ENCODE measurements around the gene RAI1. TPM values are rescaled to one million over a fixed set of nuclear protein-coding genes. Genes with fewer than 3 reads are reported as not detected.

The RAI1 gene
- total RNA-seq, 1 donor from 2014 or later: 31.2 TPM

- no peaks in the 10 kb centered on the region for H3K36me3 Mint-ChIP-seq (ENCODE audit: low read depth)
- H3K27ac Mint-ChIP-seq: peak overlapping the region; percentile 46
- DNase-seq: no peak
- no peak overlapping the region for H3K4me3 Mint-ChIP-seq
- intact Hi-C loops (cut with micrococcal nuclease): no loop called here
- peaks cover 38% of the 10 kb centered on the region for H3K4me1 Mint-ChIP-seq
- ATAC-seq (ENCODE audit: low read depth): no peak
- POLR2A ChIA-PET: no interaction called here
- H3K9me3 Mint-ChIP-seq: no peaks in the 10 kb centered on the region
- TF ChIP-seq CTCF (IDR thresholded peaks at IDR 0.05): no peak
- CTCF ChIA-PET: interaction anchor here (1.2 kb wide), 1 partner anchor 44 kb away, joined by 3 read pairs; no protein-coding TSS in a partner anchor
- no peaks in the 10 kb centered on the region for H3K27me3 Mint-ChIP-seq
Observed at GRCh38 chr17:17740615-17741348, 59.5 kb downstream of the RAI1 start.

GRCh38 chr17:17741349-17742023, 60.2 kb downstream of the RAI1 start:
- Mint-ChIP-seq H3K27ac (no peak overlapping the region), H3K36me3 (ENCODE audit: low read depth) (no peaks in the 10 kb centered on the region), H3K27me3 (no peaks in the 10 kb centered on the region), H3K9me3 (no peaks in the 10 kb centered on the region), H3K4me1 (peaks cover 31% of the 10 kb centered on the region), H3K4me3 (no peak overlapping the region)
- intact Hi-C loops (cut with micrococcal nuclease): no loop called here
- DNase-seq: no peak
- CTCF ChIA-PET: no interaction called here
- TF ChIP-seq CTCF (IDR thresholded peaks at IDR 0.05): no peak
- POLR2A ChIA-PET: no interaction called here
- no peak for ATAC-seq (ENCODE audit: low read depth)

DNA sequence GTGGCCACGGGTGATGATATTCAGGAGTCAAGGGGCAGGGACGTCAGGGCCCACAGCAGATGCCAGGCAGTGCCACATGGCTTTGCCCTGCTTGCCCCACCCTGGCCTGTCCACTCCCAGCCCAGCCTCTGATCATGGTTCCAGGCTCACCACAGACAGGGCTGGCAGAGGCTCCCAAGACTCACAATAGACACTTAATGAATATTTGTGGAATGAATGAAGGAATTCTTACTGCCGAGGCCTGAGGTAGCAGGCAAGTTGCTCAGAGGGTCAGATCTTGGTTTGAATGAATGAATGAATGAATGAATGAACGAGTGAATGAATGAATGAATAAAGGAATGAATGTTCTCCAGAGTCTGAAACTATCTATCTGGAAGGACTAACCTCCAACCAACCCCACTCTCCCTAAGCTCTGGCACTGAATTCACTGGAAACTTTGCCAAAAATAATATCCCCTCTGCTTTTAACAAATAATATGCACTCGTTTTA, 60.9 kb downstream of the RAI1 start:
- no peak for ATAC-seq (ENCODE audit: low read depth)
- intact Hi-C loops (cut with micrococcal nuclease): no loop called here
- H3K27me3 Mint-ChIP-seq: no peaks in the 10 kb centered on the region
- ChIA-PET CTCF (no interaction called here), POLR2A (no interaction called here)
- no peak for DNase-seq
- H3K4me3 Mint-ChIP-seq: no peak overlapping the region
- no peaks in the 10 kb centered on the region for H3K36me3 Mint-ChIP-seq (ENCODE audit: low read depth)
- TF ChIP-seq CTCF (IDR thresholded peaks at IDR 0.05): no peak
- peaks cover 24% of the 10 kb centered on the region for H3K4me1 Mint-ChIP-seq
- no peaks in the 10 kb centered on the region for H3K9me3 Mint-ChIP-seq
- no peak overlapping the region for H3K27ac Mint-ChIP-seq

- ATAC-seq (ENCODE audit: low read depth): no peak
- CTCF ChIA-PET: no interaction called here
- no peak overlapping the region for H3K4me3 Mint-ChIP-seq
Observed at GRCh38 chr17:17742688-17743390, 61.6 kb downstream of the RAI1 start.

More at GRCh38 chr17:17742688-17743390, 61.6 kb downstream of the RAI1 start:
- intact Hi-C loops (cut with micrococcal nuclease): no loop called here
- DNase-seq: no peak
- POLR2A ChIA-PET: no interaction called here
- H3K9me3 Mint-ChIP-seq: no peaks in the 10 kb centered on the region
- H3K27ac Mint-ChIP-seq: no peak overlapping the region
- H3K4me1 Mint-ChIP-seq: peaks cover 22% of the 10 kb centered on the region
- no peaks in the 10 kb centered on the region for H3K27me3 Mint-ChIP-seq
- H3K36me3 Mint-ChIP-seq (ENCODE audit: low read depth): no peaks in the 10 kb centered on the region
- no peak for TF ChIP-seq CTCF (IDR thresholded peaks at IDR 0.05)
